ENCODE measurements around the gene PTGES3.
"Not testable (repeated sequence)": the region's sequence is repeated elsewhere in the genome, so short reads cannot be mapped to it uniquely, and the experiment has no call there.

The PTGES3 gene

DNA sequence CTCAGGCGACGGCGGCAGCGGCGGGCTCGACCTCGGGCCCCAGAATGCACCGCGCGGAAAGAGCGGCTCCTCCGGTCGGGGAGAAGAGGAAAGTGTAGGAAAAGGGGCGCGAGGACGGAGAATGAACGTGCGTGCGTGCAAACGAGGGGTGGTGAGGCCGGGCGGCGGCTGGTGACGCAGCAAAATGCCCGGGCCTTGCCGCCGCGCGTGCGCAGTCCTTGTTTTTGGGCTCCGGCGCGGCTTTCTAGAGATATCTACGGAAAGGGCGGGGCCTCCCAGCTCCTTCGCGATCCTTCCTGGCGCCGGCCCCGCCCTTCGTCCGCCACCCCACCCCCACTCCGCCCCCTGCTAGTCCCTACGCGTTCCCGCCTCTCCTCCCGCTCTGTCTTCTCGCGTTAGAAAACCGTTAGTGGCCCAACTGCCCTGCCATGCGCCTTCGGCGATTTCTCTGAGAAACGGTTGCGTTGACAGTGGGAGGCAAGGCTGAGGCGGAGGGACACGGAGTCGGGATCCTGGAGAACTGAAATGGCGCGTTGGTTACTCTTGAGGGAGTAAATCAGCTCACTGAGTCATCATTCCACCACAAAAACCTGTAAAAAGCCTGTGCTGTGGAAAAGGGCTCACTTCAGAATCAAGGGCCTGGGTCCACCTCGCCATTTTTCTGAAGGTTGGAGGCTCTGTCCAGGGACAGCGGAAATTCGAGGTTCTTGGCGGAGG, at the start of gene PTGES3:
Gene PTGES3, minus strand, starts transcription at position 156 of the 717 bp plus-strand sequence. CDS start 285 bp downstream, outside the sequence.
- TF ChIP-seq, protein P1, sequence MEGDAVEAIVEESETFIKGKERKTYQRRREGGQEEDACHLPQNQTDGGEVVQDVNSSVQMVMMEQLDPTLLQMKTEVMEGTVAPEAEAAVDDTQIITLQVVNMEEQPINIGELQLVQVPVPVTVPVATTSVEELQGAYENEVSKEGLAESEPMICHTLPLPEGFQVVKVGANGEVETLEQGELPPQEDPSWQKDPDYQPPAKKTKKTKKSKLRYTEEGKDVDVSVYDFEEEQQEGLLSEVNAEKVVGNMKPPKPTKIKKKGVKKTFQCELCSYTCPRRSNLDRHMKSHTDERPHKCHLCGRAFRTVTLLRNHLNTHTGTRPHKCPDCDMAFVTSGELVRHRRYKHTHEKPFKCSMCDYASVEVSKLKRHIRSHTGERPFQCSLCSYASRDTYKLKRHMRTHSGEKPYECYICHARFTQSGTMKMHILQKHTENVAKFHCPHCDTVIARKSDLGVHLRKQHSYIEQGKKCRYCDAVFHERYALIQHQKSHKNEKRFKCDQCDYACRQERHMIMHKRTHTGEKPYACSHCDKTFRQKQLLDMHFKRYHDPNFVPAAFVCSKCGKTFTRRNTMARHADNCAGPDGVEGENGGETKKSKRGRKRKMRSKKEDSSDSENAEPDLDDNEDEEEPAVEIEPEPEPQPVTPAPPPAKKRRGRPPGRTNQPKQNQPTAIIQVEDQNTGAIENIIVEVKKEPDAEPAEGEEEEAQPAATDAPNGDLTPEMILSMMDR (IDR thresholded peaks at IDR 0.05; ENCODE audit: control insufficient read depth, extremely low read depth, insufficient read depth): no peak
- DNase-seq (ENCODE audit: low read depth): peak; percentile 91
- H3K4me3 ChIP-seq (ENCODE audit: low read depth, low read length): peak within 1 kb of the TSS; percentile 91

- DNase-seq (ENCODE audit: low read depth): no peak
- TF ChIP-seq, protein P1 (IDR thresholded peaks at IDR 0.05; ENCODE audit: control insufficient read depth, extremely low read depth, insufficient read depth): no peak
- H3K4me3 ChIP-seq (ENCODE audit: low read depth, low read length): no peak overlapping the region
These were observed 40.2 kb upstream of the PTGES3 start for GRCh38 chr12:56728139-56728861.

DNA sequence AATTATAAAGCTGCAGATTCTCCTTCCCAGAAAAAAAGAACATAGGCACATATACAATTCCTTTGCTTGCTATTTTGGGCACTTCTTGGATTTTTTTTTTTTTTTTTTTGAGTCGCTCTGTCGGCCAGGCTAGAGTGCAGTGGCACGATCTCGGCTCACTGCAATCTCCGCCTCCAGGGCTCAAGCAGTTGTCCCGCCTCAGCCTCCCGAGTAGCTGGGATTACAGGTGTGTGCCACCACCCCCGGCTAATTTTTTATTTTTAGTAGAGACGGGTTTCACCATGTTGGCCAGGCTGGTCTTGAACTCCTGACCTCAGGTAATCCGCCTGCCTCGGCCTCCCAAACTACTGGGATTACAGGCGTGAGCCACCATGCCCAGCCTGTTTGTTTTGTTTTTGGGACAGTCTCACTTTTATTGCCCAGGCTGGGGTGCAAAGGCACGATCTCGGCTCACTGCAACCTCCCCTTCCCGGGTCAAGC, 38.2 kb upstream of the PTGES3 start:
- peak overlapping the region; percentile 71 for H3K4me3 ChIP-seq (ENCODE audit: low read depth, low read length)
- DNase-seq (ENCODE audit: low read depth): not testable (repeated sequence)

- TF ChIP-seq, protein P1 (IDR thresholded peaks at IDR 0.05; ENCODE audit: control insufficient read depth, extremely low read depth, insufficient read depth): no peak
- no peak for DNase-seq (ENCODE audit: low read depth)
- peak overlapping the region; percentile 71 for H3K4me3 ChIP-seq (ENCODE audit: low read depth, low read length)
These were observed 37.6 kb upstream of the PTGES3 start for GRCh38 chr12:56725723-56726102.

DNA sequence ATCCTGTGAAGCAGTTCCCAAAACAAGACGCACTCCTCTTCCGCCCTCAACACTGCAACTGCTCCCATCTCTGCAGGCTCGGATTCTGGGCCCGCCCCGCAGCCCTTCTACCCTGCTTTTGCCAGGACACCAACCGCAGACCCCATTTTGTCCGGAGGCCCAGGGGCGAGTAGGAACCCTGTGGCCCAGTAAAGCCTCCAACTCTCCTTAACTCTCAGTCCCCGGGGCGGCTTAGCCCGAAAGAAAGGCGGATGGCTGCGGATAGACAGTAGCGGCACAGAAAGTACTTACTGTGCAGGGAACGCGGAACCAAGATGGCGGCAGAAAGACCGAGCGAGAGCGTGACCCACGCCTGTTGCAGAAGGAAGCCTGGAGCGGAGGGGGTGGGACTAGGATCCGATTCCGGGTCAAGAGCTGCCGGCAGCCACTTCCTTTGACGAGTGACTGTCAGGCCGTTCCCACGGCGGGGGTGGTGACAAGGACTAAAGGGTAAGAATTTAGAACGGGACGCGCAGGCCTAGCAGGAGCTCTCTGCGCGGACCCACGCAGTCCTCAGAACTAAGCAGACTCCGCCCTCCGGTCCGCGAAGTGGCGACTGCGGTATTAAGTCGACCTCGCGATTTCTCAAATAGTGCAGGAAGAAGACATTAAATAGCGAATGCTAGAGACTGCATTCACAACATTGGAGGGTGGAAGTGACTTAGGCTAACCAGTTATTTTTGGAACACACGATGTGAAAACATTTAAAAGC, 37.1 kb upstream of the PTGES3 start, which contains the start of gene NACA:
Gene NACA, minus strand, starts transcription at position 328 of the 751 bp plus-strand sequence. CDS start 778 bp downstream, outside the sequence.
- TF ChIP-seq, protein P1 (IDR thresholded peaks at IDR 0.05; ENCODE audit: control insufficient read depth, extremely low read depth, insufficient read depth): no peak
- peak within 1 kb of the TSS; percentile 71 for H3K4me3 ChIP-seq (ENCODE audit: low read depth, low read length)
- DNase-seq (ENCODE audit: low read depth): peak; percentile 97

DNA sequence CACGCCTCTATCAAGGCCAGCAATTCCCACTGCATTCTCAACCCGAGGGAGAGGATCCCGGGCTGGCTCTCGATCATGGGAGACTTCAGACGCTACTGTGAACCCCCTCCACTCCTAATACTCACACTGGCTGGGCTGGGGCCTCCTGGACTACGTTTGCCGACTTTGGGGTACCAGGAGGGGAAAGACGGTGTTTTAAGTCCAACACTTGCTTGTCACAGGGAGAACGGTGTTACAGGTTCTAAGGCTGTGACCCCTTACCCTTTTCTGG, 36.6 kb upstream of the PTGES3 start:
- H3K4me3 ChIP-seq (ENCODE audit: low read depth, low read length): peak overlapping the region; percentile 71
- no peak for DNase-seq (ENCODE audit: low read depth)
- TF ChIP-seq, protein P1 (IDR thresholded peaks at IDR 0.05; ENCODE audit: control insufficient read depth, extremely low read depth, insufficient read depth): no peak
